Measurements from ENCODE around the gene TRIL.
A peak's percentile ranks its signal among the peaks of the same experiment; 100 is the strongest.

The TRIL gene

GRCh38 chr7:28990200-28990960 lies 32.2 kb upstream of the TRIL start:
- peak overlapping the region; percentile 73 for H2BK120ac ChIP-seq (ENCODE audit: insufficient read depth, low read length, poor library complexity)
- peak overlapping the region; percentile 39 for H2AFZ ChIP-seq (ENCODE audit: insufficient read depth, low read length, poor library complexity)
- H3K79me2 ChIP-seq (ENCODE audit: control insufficient read depth, insufficient read depth, low read length, poor library complexity), result peaks cover 5% of the 10 kb centered on the region
- no peak overlapping the region for H3K4me3 ChIP-seq (ENCODE audit: low read depth, low read length)
- peak overlapping the region; percentile 74 for H2AK5ac ChIP-seq (ENCODE audit: low read length)
- peak overlapping the region; percentile 93 for H2BK12ac ChIP-seq (ENCODE audit: low read length)
- H3K27ac ChIP-seq (ENCODE audit: low read depth, low read length), result peak overlapping the region; percentile 81
- H3K9ac ChIP-seq (ENCODE audit: low read length), result no peak overlapping the region
- H3K36me3 ChIP-seq (ENCODE audit: control insufficient read depth in 1 of 2, insufficient read depth in 2 of 2, low read length in 2 of 2), result no peaks in the 10 kb centered on the region
- H4K8ac ChIP-seq (ENCODE audit: low read depth, low read length), result peak overlapping the region; percentile 57
- H3K4ac ChIP-seq (ENCODE audit: low read depth, low read length), result no peak overlapping the region
- no peak overlapping the region for H3K4me2 ChIP-seq (ENCODE audit: low read length)
- no peaks in the 10 kb centered on the region for H3K27me3 ChIP-seq (ENCODE audit: insufficient read depth, low read length)
- no peaks in the 10 kb centered on the region for H3K9me3 ChIP-seq (ENCODE audit: insufficient read depth, low read depth, low read length)
- H4K12ac ChIP-seq (ENCODE audit: low read depth, low read length), result no peak overlapping the region
- H3K79me1 ChIP-seq (ENCODE audit: low read length), result peaks cover 34% of the 10 kb centered on the region
- H4K91ac ChIP-seq (ENCODE audit: low read depth, low read length), result peak overlapping the region; percentile 90
- DNase-seq, result peak; percentile 79 to 81
- H3K18ac ChIP-seq (ENCODE audit: low read length), result peak overlapping the region; percentile 84
- WGBS (ENCODE audit: extremely low coverage, insufficient coverage, insufficient read length), result no CpG with 5 or more reads among the region's 11 CpGs
- peak overlapping the region; percentile 69 for H3K14ac ChIP-seq (ENCODE audit: low read length)
- H3K23ac ChIP-seq (ENCODE audit: low read length), result no peak overlapping the region
- H3K4me1 ChIP-seq (ENCODE audit: control insufficient read depth in 1 of 2, insufficient read depth in 2 of 2, low read length in 2 of 2), result peaks cover 26 to 42% of the 10 kb centered on the region in 2 experiments
- peak overlapping the region; percentile 70 for H2BK5ac ChIP-seq (ENCODE audit: low read depth, low read length, poor library complexity)

GRCh38 chr7:28989211-28989980 lies 31.3 kb upstream of the TRIL start:
- Histone ChIP-seq H3K4me2 (ENCODE audit: low read length) (no peak overlapping the region), H3K4me3 (ENCODE audit: low read depth, low read length) (no peak overlapping the region), H3K18ac (ENCODE audit: low read length) (no peak overlapping the region), H3K27me3 (ENCODE audit: insufficient read depth, low read length) (no peaks in the 10 kb centered on the region), H4K12ac (ENCODE audit: low read depth, low read length) (no peak overlapping the region), H2AFZ (ENCODE audit: insufficient read depth, low read length, poor library complexity) (no peak overlapping the region), H4K8ac (ENCODE audit: low read depth, low read length) (no peak overlapping the region), H3K14ac (ENCODE audit: low read length) (peak overlapping the region; percentile 69), H3K36me3 (ENCODE audit: control insufficient read depth in 1 of 2, insufficient read depth in 2 of 2, low read length in 2 of 2) (no peaks in the 10 kb centered on the region), H3K23ac (ENCODE audit: low read length) (no peak overlapping the region), H2BK12ac (ENCODE audit: low read length) (peak overlapping the region; percentile 26), H3K9me3 (ENCODE audit: insufficient read depth, low read depth, low read length) (no peaks in the 10 kb centered on the region), H3K27ac (ENCODE audit: low read depth, low read length) (peak overlapping the region; percentile 81), H2BK5ac (ENCODE audit: low read depth, low read length, poor library complexity) (peak overlapping the region; percentile 70), H3K4ac (ENCODE audit: low read depth, low read length) (peak overlapping the region; percentile 56), H4K91ac (ENCODE audit: low read depth, low read length) (peak overlapping the region; percentile 90), H3K79me2 (ENCODE audit: control insufficient read depth, insufficient read depth, low read length, poor library complexity) (peaks cover 9% of the 10 kb centered on the region), H2BK120ac (ENCODE audit: insufficient read depth, low read length, poor library complexity) (peak overlapping the region; percentile 73), H3K4me1 (ENCODE audit: control insufficient read depth in 1 of 2, insufficient read depth in 2 of 2, low read length in 2 of 2) (peaks cover 33 to 48% of the 10 kb centered on the region in 2 experiments), H3K9ac (ENCODE audit: low read length) (no peak overlapping the region), H2AK5ac (ENCODE audit: low read length) (no peak overlapping the region), H3K79me1 (ENCODE audit: low read length) (peaks cover 39% of the 10 kb centered on the region)
- peak; percentile 63 to 72 for DNase-seq
- WGBS (ENCODE audit: extremely low coverage, insufficient coverage, insufficient read length), result no CpG with 5 or more reads among the region's 6 CpGs

- Histone ChIP-seq H3K14ac (ENCODE audit: low read length) (peak overlapping the region; percentile 24), H3K18ac (ENCODE audit: low read length) (peak overlapping the region; percentile 41), H2BK120ac (ENCODE audit: insufficient read depth, low read length, poor library complexity) (no peak overlapping the region), H4K91ac (ENCODE audit: low read depth, low read length) (peak overlapping the region; percentile 66), H3K4ac (ENCODE audit: low read depth, low read length) (peak overlapping the region; percentile 34), H3K36me3 (ENCODE audit: control insufficient read depth in 1 of 2, insufficient read depth in 2 of 2, low read length in 2 of 2) (no peaks in the 10 kb centered on the region), H2AK5ac (ENCODE audit: low read length) (no peak overlapping the region), H4K12ac (ENCODE audit: low read depth, low read length) (no peak overlapping the region), H3K9ac (ENCODE audit: low read length) (no peak overlapping the region), H3K79me1 (ENCODE audit: low read length) (peaks cover 43% of the 10 kb centered on the region), H2BK5ac (ENCODE audit: low read depth, low read length, poor library complexity) (peak overlapping the region; percentile 50), H4K8ac (ENCODE audit: low read depth, low read length) (no peak overlapping the region), H2AFZ (ENCODE audit: insufficient read depth, low read length, poor library complexity) (no peak overlapping the region), H3K27ac (ENCODE audit: low read depth, low read length) (peak overlapping the region; percentile 42), H3K4me1 (ENCODE audit: control insufficient read depth in 1 of 2, insufficient read depth in 2 of 2, low read length in 2 of 2) (peaks cover 34 to 52% of the 10 kb centered on the region in 2 experiments), H3K27me3 (ENCODE audit: insufficient read depth, low read length) (no peaks in the 10 kb centered on the region), H3K79me2 (ENCODE audit: control insufficient read depth, insufficient read depth, low read length, poor library complexity) (peaks cover 9% of the 10 kb centered on the region), H2BK12ac (ENCODE audit: low read length) (peak overlapping the region; percentile 32), H3K23ac (ENCODE audit: low read length) (no peak overlapping the region), H3K4me2 (ENCODE audit: low read length) (no peak overlapping the region), H3K9me3 (ENCODE audit: insufficient read depth, low read depth, low read length) (no peaks in the 10 kb centered on the region), H3K4me3 (ENCODE audit: low read depth, low read length) (no peak overlapping the region)
- no CpG with 5 or more reads among the region's 4 CpGs for WGBS (ENCODE audit: extremely low coverage, insufficient coverage, insufficient read length)
- DNase-seq, result peak; percentile 89 to 96
Observed at GRCh38 chr7:28988810-28989209, 30.7 kb upstream of the TRIL start.

GRCh38 chr7:28988091-28988490 lies 30.0 kb upstream of the TRIL start:
- Histone ChIP-seq H3K14ac (ENCODE audit: low read length) (no peak overlapping the region), H3K4me3 (ENCODE audit: low read depth, low read length) (no peak overlapping the region), H2AK5ac (ENCODE audit: low read length) (no peak overlapping the region)

More at GRCh38 chr7:28988091-28988490, 30.0 kb upstream of the TRIL start:
- peak in 1 of 2 donors; percentile 47 for DNase-seq
- Histone ChIP-seq H2BK120ac (ENCODE audit: insufficient read depth, low read length, poor library complexity) (no peak overlapping the region), H4K91ac (ENCODE audit: low read depth, low read length) (peak overlapping the region; percentile 89), H3K27me3 (ENCODE audit: insufficient read depth, low read length) (no peaks in the 10 kb centered on the region), H3K4me1 (ENCODE audit: control insufficient read depth in 1 of 2, insufficient read depth in 2 of 2, low read length in 2 of 2) (peaks cover 36 to 53% of the 10 kb centered on the region in 2 experiments), H2BK5ac (ENCODE audit: low read depth, low read length, poor library complexity) (no peak overlapping the region), H2AFZ (ENCODE audit: insufficient read depth, low read length, poor library complexity) (no peak overlapping the region), H3K4ac (ENCODE audit: low read depth, low read length) (no peak overlapping the region), H4K8ac (ENCODE audit: low read depth, low read length) (no peak overlapping the region), H3K79me1 (ENCODE audit: low read length) (peaks cover 47% of the 10 kb centered on the region), H3K23ac (ENCODE audit: low read length) (no peak overlapping the region), H3K4me2 (ENCODE audit: low read length) (no peak overlapping the region), H3K9me3 (ENCODE audit: insufficient read depth, low read depth, low read length) (no peaks in the 10 kb centered on the region), H3K79me2 (ENCODE audit: control insufficient read depth, insufficient read depth, low read length, poor library complexity) (peaks cover 9% of the 10 kb centered on the region), H3K18ac (ENCODE audit: low read length) (no peak overlapping the region), H3K9ac (ENCODE audit: low read length) (no peak overlapping the region), H3K27ac (ENCODE audit: low read depth, low read length) (peak overlapping the region; percentile 43), H2BK12ac (ENCODE audit: low read length) (no peak overlapping the region), H4K12ac (ENCODE audit: low read depth, low read length) (no peak overlapping the region), H3K36me3 (ENCODE audit: control insufficient read depth in 1 of 2, insufficient read depth in 2 of 2, low read length in 2 of 2) (no peaks in the 10 kb centered on the region)
- WGBS (ENCODE audit: extremely low coverage, insufficient coverage, insufficient read length), result no CpG with 5 or more reads among the region's 5 CpGs

All from trophoblast cell (in vitro differentiated cells and primary cell).